Measurements from ENCODE around the gene GRAMD1B. TPM values are rescaled to one million over a fixed set of nuclear protein-coding genes. Genes with fewer than 3 reads are reported as not detected.
A peak's percentile ranks its signal among the peaks of the same experiment; 100 is the strongest.

Gene GRAMD1B
- polyA plus RNA-seq, 3 donors: 3.2 to 13.9 (median 3.3) TPM

GRCh38 chr11:123545726-123546270, 115.7 kb downstream of the GRAMD1B start:
- Mint-ChIP-seq H3K27me3 (ENCODE audit: low read depth in 3 of 3) (peaks cover 0 to 3% (median 2%) of the 10 kb centered on the region in 3 donors), H3K9me3 (peaks cover 0 to 1% (median 0%) of the 10 kb centered on the region in 7 donors), H3K4me3 (no peak overlapping the region), H3K36me3 (peaks cover 11 to 21% of the 10 kb centered on the region in 2 donors), H3K27ac (no peak overlapping the region), H3K4me1 (peaks cover 44% of the 10 kb centered on the region)
- Histone ChIP-seq H3K9me3 (replicated peaks in 1 of 2; ENCODE audit: control insufficient read depth in 1 of 2, insufficient read depth in 1 of 2, low read length in 2 of 2) (no peaks in the 10 kb centered on the region), H3K36me3 (replicated peaks in 1 of 2; ENCODE audit: control insufficient read depth in 1 of 2, insufficient read depth in 2 of 2, low read length in 2 of 2) (peaks cover 5 to 17% of the 10 kb centered on the region in 2 donors), H3K4me1 (ENCODE audit: control insufficient read depth in 1 of 2, insufficient read depth in 2 of 2, low read length in 2 of 2) (peaks cover 20% of the 10 kb centered on the region in 2 donors), H3K4me3 (replicated peaks in 1 of 3; ENCODE audit: low read depth in 2 of 3, low read length in 3 of 3) (no peak overlapping the region), H4K20me1 (ENCODE audit: insufficient read depth, low read length) (peaks cover 36% of the 10 kb centered on the region), H3K4me2 (replicated peaks; ENCODE audit: extremely low read depth, low read length, poor library complexity, severe bottlenecking) (no peak overlapping the region), H3K9ac (ENCODE audit: insufficient read depth, low read length, poor library complexity, severe bottlenecking) (no peak overlapping the region), H3K27me3 (ENCODE audit: control insufficient read depth in 2 of 2, insufficient read depth in 2 of 2, low read length in 2 of 2) (no peaks in the 10 kb centered on the region), H3K27ac (ENCODE audit: low read depth in 1 of 2, low read length in 2 of 2) (no peak overlapping the region), H3K79me2 (ENCODE audit: insufficient read depth, low read length) (peaks cover 19% of the 10 kb centered on the region), H2AFZ (ENCODE audit: insufficient read depth, low read depth, low read length, poor library complexity, severe bottlenecking) (no peak overlapping the region)
- WGBS (ENCODE audit: insufficient coverage): 100% methylated on average over 1 of the region's 4 CpGs
- TF ChIP-seq, protein P1, sequence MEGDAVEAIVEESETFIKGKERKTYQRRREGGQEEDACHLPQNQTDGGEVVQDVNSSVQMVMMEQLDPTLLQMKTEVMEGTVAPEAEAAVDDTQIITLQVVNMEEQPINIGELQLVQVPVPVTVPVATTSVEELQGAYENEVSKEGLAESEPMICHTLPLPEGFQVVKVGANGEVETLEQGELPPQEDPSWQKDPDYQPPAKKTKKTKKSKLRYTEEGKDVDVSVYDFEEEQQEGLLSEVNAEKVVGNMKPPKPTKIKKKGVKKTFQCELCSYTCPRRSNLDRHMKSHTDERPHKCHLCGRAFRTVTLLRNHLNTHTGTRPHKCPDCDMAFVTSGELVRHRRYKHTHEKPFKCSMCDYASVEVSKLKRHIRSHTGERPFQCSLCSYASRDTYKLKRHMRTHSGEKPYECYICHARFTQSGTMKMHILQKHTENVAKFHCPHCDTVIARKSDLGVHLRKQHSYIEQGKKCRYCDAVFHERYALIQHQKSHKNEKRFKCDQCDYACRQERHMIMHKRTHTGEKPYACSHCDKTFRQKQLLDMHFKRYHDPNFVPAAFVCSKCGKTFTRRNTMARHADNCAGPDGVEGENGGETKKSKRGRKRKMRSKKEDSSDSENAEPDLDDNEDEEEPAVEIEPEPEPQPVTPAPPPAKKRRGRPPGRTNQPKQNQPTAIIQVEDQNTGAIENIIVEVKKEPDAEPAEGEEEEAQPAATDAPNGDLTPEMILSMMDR (IDR thresholded peaks at IDR 0.05): no peak
- intact Hi-C loops (cut with micrococcal nuclease): no loop called here
- DNase-seq: no peak

GRCh38 chr11:123546515-123546914, 116.4 kb downstream of the GRAMD1B start:
- Mint-ChIP-seq H3K4me3 (no peak overlapping the region), H3K27me3 (ENCODE audit: low read depth in 3 of 3) (peaks cover 0 to 3% (median 2%) of the 10 kb centered on the region in 3 donors), H3K4me1 (peaks cover 50% of the 10 kb centered on the region), H3K9me3 (peaks cover 0 to 1% (median 0%) of the 10 kb centered on the region in 7 donors), H3K36me3 (peaks cover 8 to 18% of the 10 kb centered on the region in 2 donors), H3K27ac (peak overlapping the region in 3 of 7 donors; percentile 43 to 49 (median 46))
- H4K20me1 ChIP-seq (ENCODE audit: insufficient read depth, low read length): peaks cover 44% of the 10 kb centered on the region
- peaks cover 20% of the 10 kb centered on the region in 2 donors for H3K4me1 ChIP-seq (ENCODE audit: control insufficient read depth in 1 of 2, insufficient read depth in 2 of 2, low read length in 2 of 2)
- intact Hi-C loops (cut with micrococcal nuclease): no loop called here
- H3K4me3 ChIP-seq (replicated peaks in 1 of 3; ENCODE audit: low read depth in 2 of 3, low read length in 3 of 3): no peak overlapping the region
- WGBS (ENCODE audit: insufficient coverage): no CpG with 5 or more reads among the region's 2 CpGs
- TF ChIP-seq, protein P1 (IDR thresholded peaks at IDR 0.05): no peak
- no peaks in the 10 kb centered on the region for H3K27me3 ChIP-seq (ENCODE audit: control insufficient read depth in 2 of 2, insufficient read depth in 2 of 2, low read length in 2 of 2)
- no peaks in the 10 kb centered on the region for H3K9me3 ChIP-seq (replicated peaks in 1 of 2; ENCODE audit: control insufficient read depth in 1 of 2, insufficient read depth in 1 of 2, low read length in 2 of 2)
- peaks cover 19% of the 10 kb centered on the region for H3K79me2 ChIP-seq (ENCODE audit: insufficient read depth, low read length)
- no peak overlapping the region for H3K4me2 ChIP-seq (replicated peaks; ENCODE audit: extremely low read depth, low read length, poor library complexity, severe bottlenecking)
- H3K36me3 ChIP-seq (replicated peaks in 1 of 2; ENCODE audit: control insufficient read depth in 1 of 2, insufficient read depth in 2 of 2, low read length in 2 of 2): peaks cover 5 to 13% of the 10 kb centered on the region in 2 donors
- H2AFZ ChIP-seq (ENCODE audit: insufficient read depth, low read depth, low read length, poor library complexity, severe bottlenecking): no peak overlapping the region
- H3K27ac ChIP-seq (ENCODE audit: low read depth in 1 of 2, low read length in 2 of 2): peak overlapping the region in 1 of 2 donors; percentile 7
- DNase-seq: no peak
- no peak overlapping the region for H3K9ac ChIP-seq (ENCODE audit: insufficient read depth, low read length, poor library complexity, severe bottlenecking)

Measured in CD14-positive monocyte (primary cell).